ENCODE measurements around the gene KCNAB1. TPM values are rescaled to one million over a fixed set of nuclear protein-coding genes. Genes with fewer than 3 reads are reported as not detected.

Gene KCNAB1
- total and polyA plus RNA-seq, 2 donors (not counting 1 experiment from before 2014, with no cell fraction given): not detected

DNA sequence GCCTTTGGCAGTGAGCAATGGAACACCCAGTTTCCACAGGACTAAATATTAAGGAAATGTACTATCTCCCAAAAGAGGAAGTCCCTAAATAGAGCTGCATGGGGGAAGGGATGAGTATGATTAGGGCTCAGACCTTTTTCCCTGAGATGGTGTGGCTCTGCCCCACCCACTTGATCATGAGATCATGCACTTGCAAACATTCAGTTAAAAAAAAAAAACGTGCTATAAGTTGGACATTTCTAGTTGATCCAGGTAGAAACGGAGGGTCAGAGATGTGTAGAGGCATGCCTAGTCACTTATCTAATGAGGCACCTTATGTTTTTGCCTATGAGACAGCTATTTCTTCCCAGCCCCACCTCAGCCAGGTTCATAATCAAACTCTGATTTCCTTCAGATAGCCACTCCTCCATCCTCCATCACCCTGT lies 459.1 kb downstream of the KCNAB1 start:
- intact Hi-C loops (cut with micrococcal nuclease): no loop called here
- Histone ChIP-seq H4K20me1 (ENCODE audit: control insufficient read depth, insufficient read depth, low read length, poor library complexity, severe bottlenecking) (no peaks in the 10 kb centered on the region), H3K4me3 (ENCODE audit: control extremely low read depth in 1 of 5, extremely low read depth in 1 of 5, insufficient read depth in 1 of 5, low read depth in 2 of 5, low read length in 4 of 5) (no peak overlapping the region), H3K79me2 (ENCODE audit: control insufficient read depth, insufficient read depth, low read length) (no peaks in the 10 kb centered on the region), H3K27ac (ENCODE audit: low read length in 2 of 2) (no peak overlapping the region), H3K9me3 (ENCODE audit: control extremely low read depth in 1 of 3, control insufficient read depth in 2 of 3, insufficient read depth in 1 of 3, low read length in 2 of 3) (no peaks in the 10 kb centered on the region), H3K4me2 (replicated peaks; ENCODE audit: low read depth, low read length, poor library complexity, severe bottlenecking) (no peak overlapping the region), H3K36me3 (replicated peaks in 1 of 2; ENCODE audit: control extremely low read depth in 1 of 2, control insufficient read depth in 1 of 2, extremely low read depth in 1 of 2, insufficient read depth in 2 of 2, low read length in 1 of 2) (no peaks in the 10 kb centered on the region), H2AFZ (ENCODE audit: insufficient read depth, low read depth, low read length, poor library complexity, severe bottlenecking) (no peak overlapping the region), H3K9ac (ENCODE audit: low read length) (no peak overlapping the region), H3K27me3 (replicated peaks in 1 of 4; ENCODE audit: control extremely low read depth in 1 of 4, control insufficient read depth in 3 of 4, insufficient read depth in 4 of 4, low read length in 3 of 4) (peaks cover 0 to 5% (median under 1%) of the 10 kb centered on the region in 4 experiments), H3K4me1 (ENCODE audit: control insufficient read depth in 2 of 2, insufficient read depth in 2 of 2, low read length in 2 of 2) (no peaks in the 10 kb centered on the region)
- no peak for ATAC-seq (ENCODE audit: low read depth)
- H3K4me1 Mint-ChIP-seq: peaks cover 4% of the 10 kb centered on the region
- H3K27ac Mint-ChIP-seq: no peak overlapping the region
- ChIA-PET CTCF (no interaction called here), POLR2A (no interaction called here)
- no peak for TF ChIP-seq EZH2 (IDR thresholded peaks at IDR 0.05; ENCODE audit: borderline replicate concordance, insufficient read depth, low read depth, low read length, poor library complexity, severe bottlenecking)
- H3K9me3 Mint-ChIP-seq (ENCODE audit: insufficient read depth): no peaks in the 10 kb centered on the region
- peaks cover 8% of the 10 kb centered on the region for H3K27me3 Mint-ChIP-seq
- no peak overlapping the region for H3K4me3 Mint-ChIP-seq
- no peak for DNase-seq
- WGBS (ENCODE audit: insufficient coverage): no CpG with 5 or more reads among the region's 2 CpGs

DNA sequence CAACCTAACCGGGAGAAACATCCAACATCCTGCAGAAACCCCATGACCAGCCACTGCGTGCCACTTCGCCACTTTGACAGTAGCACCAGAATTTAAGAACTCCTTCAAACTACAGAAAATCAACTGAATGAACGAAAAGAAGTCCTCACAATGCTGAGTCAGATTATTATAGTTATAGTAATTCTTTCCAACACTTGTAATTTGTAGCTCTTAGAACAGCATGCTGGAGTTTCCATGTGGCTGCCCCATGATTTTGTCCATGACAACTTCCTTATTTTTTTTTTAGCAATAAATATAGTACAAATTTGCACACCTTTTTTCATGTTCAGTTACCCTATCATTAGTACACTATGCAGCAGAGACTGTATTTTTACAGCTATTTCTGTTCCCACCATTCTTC lies 460.7 kb downstream of the KCNAB1 start:
- Histone ChIP-seq H3K9ac (ENCODE audit: low read length) (no peak overlapping the region), H3K4me3 (ENCODE audit: control extremely low read depth in 1 of 5, extremely low read depth in 1 of 5, insufficient read depth in 1 of 5, low read depth in 2 of 5, low read length in 4 of 5) (no peak overlapping the region), H2AFZ (ENCODE audit: insufficient read depth, low read depth, low read length, poor library complexity, severe bottlenecking) (no peak overlapping the region), H3K36me3 (replicated peaks in 1 of 2; ENCODE audit: control extremely low read depth in 1 of 2, control insufficient read depth in 1 of 2, extremely low read depth in 1 of 2, insufficient read depth in 2 of 2, low read length in 1 of 2) (no peaks in the 10 kb centered on the region), H4K20me1 (ENCODE audit: control insufficient read depth, insufficient read depth, low read length, poor library complexity, severe bottlenecking) (no peaks in the 10 kb centered on the region), H3K27ac (ENCODE audit: low read length in 2 of 2) (no peak overlapping the region), H3K79me2 (ENCODE audit: control insufficient read depth, insufficient read depth, low read length) (no peaks in the 10 kb centered on the region), H3K4me2 (replicated peaks; ENCODE audit: low read depth, low read length, poor library complexity, severe bottlenecking) (no peak overlapping the region), H3K27me3 (replicated peaks in 1 of 4; ENCODE audit: control extremely low read depth in 1 of 4, control insufficient read depth in 3 of 4, insufficient read depth in 4 of 4, low read length in 3 of 4) (peaks cover 0 to 5% (median under 1%) of the 10 kb centered on the region in 4 experiments), H3K4me1 (ENCODE audit: control insufficient read depth in 2 of 2, insufficient read depth in 2 of 2, low read length in 2 of 2) (no peaks in the 10 kb centered on the region), H3K9me3 (ENCODE audit: control extremely low read depth in 1 of 3, control insufficient read depth in 2 of 3, insufficient read depth in 1 of 3, low read length in 2 of 3) (no peaks in the 10 kb centered on the region)
- Mint-ChIP-seq H3K4me1 (peaks cover 4% of the 10 kb centered on the region), H3K9me3 (ENCODE audit: insufficient read depth) (no peaks in the 10 kb centered on the region), H3K4me3 (no peak overlapping the region), H3K27ac (no peak overlapping the region), H3K27me3 (peaks cover 5% of the 10 kb centered on the region)
- WGBS (ENCODE audit: insufficient coverage): 100% methylated on average over 3 of the region's 4 CpGs
- no peak for TF ChIP-seq CTCF (IDR thresholded peaks at IDR 0.05)
- TF ChIP-seq EZH2 (IDR thresholded peaks at IDR 0.05; ENCODE audit: borderline replicate concordance, insufficient read depth, low read depth, low read length, poor library complexity, severe bottlenecking): no peak
- intact Hi-C loops (cut with micrococcal nuclease): no loop called here
- no peak for DNase-seq
- ChIA-PET POLR2A (no interaction called here), CTCF (no interaction called here)
- no peak for ATAC-seq (ENCODE audit: low read depth)

Measured in B cell (primary cell).